Measurements from ENCODE around the gene CASP2. TPM values are rescaled to one million over a fixed set of nuclear protein-coding genes. Genes with fewer than 3 reads are reported as not detected.
A peak's percentile ranks its signal among the peaks of the same experiment; 100 is the strongest.
"Not testable (repeated sequence)": the region's sequence is repeated elsewhere in the genome, so short reads cannot be mapped to it uniquely, and the experiment has no call there.

Gene CASP2
- total RNA-seq, 6 experiments from 2014 or later = 22.4 to 29.6 (median 25.0) TPM

DNA sequence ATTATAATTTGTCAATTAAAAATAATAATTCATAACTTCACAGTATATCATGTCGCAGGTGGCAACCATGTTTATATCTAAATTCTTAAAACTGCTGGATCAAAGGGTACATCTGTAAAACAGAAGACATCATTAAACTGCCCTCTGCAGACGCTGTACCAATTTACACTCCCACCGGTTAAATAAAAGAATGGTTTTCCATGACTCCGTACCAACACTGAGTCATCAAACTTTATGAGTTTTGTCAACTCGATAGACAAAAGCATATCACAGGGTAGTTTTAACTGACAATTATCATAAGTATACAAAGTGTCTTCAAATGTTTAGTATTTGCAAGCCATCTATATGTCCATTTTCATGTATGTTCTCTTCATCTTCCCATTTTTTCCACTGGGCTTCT is 30.6 kb upstream of the CASP2 start:
- TF ChIP-seq, protein P1, sequence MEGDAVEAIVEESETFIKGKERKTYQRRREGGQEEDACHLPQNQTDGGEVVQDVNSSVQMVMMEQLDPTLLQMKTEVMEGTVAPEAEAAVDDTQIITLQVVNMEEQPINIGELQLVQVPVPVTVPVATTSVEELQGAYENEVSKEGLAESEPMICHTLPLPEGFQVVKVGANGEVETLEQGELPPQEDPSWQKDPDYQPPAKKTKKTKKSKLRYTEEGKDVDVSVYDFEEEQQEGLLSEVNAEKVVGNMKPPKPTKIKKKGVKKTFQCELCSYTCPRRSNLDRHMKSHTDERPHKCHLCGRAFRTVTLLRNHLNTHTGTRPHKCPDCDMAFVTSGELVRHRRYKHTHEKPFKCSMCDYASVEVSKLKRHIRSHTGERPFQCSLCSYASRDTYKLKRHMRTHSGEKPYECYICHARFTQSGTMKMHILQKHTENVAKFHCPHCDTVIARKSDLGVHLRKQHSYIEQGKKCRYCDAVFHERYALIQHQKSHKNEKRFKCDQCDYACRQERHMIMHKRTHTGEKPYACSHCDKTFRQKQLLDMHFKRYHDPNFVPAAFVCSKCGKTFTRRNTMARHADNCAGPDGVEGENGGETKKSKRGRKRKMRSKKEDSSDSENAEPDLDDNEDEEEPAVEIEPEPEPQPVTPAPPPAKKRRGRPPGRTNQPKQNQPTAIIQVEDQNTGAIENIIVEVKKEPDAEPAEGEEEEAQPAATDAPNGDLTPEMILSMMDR (IDR thresholded peaks at IDR 0.05) = no peak
- Mint-ChIP-seq H3K4me1 (ENCODE audit: low read depth) (peaks cover 14% of the 10 kb centered on the region), H3K27ac (no peak overlapping the region), H3K36me3 (ENCODE audit: low read depth) (no peaks in the 10 kb centered on the region), H3K27me3 (ENCODE audit: insufficient read depth) (peaks cover 17% of the 10 kb centered on the region), H3K9me3 (no peaks in the 10 kb centered on the region), H3K4me3 (no peak overlapping the region)
- no peak for DNase-seq

DNA sequence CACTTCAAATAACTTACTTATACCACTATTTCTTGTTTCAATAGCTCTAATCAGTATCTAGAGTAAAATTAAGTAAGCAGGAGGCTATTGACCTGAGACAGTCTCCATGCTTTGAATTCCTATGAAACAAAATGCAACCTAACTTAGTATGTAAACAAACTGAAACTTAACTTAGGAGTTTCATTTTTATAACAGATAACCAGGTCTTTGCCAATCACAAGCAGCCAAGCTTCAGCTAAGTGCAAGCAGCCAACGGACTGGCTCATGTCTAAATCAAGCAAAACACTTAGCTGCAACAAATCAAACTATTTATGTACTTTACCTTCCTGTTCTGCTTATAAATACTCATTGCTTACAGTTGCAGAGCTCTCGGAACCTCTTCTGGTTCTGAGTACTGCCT is 29.3 kb upstream of the CASP2 start:
- H3K36me3 Mint-ChIP-seq (ENCODE audit: low read depth) = no peaks in the 10 kb centered on the region; the same call in 1 of the 2 replicates
- TF ChIP-seq, protein P1 (IDR thresholded peaks at IDR 0.05) = no peak
- no peak overlapping the region for H3K4me3 Mint-ChIP-seq
- H3K27ac Mint-ChIP-seq = no peak overlapping the region
- peaks cover 17% of the 10 kb centered on the region for H3K4me1 Mint-ChIP-seq (ENCODE audit: low read depth)
- H3K9me3 Mint-ChIP-seq = no peaks in the 10 kb centered on the region
- H3K27me3 Mint-ChIP-seq (ENCODE audit: insufficient read depth) = peaks cover 12% of the 10 kb centered on the region
- no peak for DNase-seq

GRCh38 chr7:143259765-143260164 is 28.4 kb upstream of the CASP2 start:
- Mint-ChIP-seq H3K27me3 (ENCODE audit: insufficient read depth) (peaks cover 10% of the 10 kb centered on the region), H3K4me1 (ENCODE audit: low read depth) (peaks cover 26% of the 10 kb centered on the region), H3K27ac (no peak overlapping the region), H3K9me3 (no peaks in the 10 kb centered on the region), H3K36me3 (ENCODE audit: low read depth) (peaks cover 4% of the 10 kb centered on the region; the same call in 1 of the 2 replicates), H3K4me3 (no peak overlapping the region)
- DNase-seq = no peak
- TF ChIP-seq, protein P1 (IDR thresholded peaks at IDR 0.05) = no peak

DNA sequence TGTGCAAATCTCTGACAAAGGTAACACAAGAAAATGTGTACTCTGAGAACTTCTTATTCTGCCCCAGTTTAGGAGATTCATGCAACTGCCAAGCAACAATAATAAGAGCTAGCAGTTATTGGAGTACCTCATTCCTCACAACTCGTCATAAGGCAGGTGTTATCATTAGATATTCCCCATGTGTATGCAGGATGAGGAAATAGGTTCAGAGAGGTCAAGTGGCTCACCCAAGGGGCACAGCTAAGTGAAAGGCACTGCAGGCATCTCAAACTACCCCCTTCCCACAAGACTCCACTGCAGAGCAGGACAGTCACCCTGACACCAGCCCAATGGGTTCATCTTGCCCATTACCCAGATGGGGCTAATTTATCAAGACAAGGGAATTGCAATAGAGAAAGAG is 26.2 kb upstream of the CASP2 start:
- TF ChIP-seq, protein P1 (IDR thresholded peaks at IDR 0.05) = no peak
- DNase-seq = no peak
- H3K27ac Mint-ChIP-seq = no peak overlapping the region
- H3K4me1 Mint-ChIP-seq (ENCODE audit: low read depth) = peaks cover 27% of the 10 kb centered on the region
- peak overlapping the region; percentile 6; the same call in 1 of the 2 replicates for H3K4me3 Mint-ChIP-seq
- peaks cover 11% of the 10 kb centered on the region; the same call in 1 of the 2 replicates for H3K36me3 Mint-ChIP-seq (ENCODE audit: low read depth)
- peaks cover 2% of the 10 kb centered on the region; the same call in 1 of the 2 replicates for H3K27me3 Mint-ChIP-seq (ENCODE audit: insufficient read depth)
- no peaks in the 10 kb centered on the region for H3K9me3 Mint-ChIP-seq

DNA sequence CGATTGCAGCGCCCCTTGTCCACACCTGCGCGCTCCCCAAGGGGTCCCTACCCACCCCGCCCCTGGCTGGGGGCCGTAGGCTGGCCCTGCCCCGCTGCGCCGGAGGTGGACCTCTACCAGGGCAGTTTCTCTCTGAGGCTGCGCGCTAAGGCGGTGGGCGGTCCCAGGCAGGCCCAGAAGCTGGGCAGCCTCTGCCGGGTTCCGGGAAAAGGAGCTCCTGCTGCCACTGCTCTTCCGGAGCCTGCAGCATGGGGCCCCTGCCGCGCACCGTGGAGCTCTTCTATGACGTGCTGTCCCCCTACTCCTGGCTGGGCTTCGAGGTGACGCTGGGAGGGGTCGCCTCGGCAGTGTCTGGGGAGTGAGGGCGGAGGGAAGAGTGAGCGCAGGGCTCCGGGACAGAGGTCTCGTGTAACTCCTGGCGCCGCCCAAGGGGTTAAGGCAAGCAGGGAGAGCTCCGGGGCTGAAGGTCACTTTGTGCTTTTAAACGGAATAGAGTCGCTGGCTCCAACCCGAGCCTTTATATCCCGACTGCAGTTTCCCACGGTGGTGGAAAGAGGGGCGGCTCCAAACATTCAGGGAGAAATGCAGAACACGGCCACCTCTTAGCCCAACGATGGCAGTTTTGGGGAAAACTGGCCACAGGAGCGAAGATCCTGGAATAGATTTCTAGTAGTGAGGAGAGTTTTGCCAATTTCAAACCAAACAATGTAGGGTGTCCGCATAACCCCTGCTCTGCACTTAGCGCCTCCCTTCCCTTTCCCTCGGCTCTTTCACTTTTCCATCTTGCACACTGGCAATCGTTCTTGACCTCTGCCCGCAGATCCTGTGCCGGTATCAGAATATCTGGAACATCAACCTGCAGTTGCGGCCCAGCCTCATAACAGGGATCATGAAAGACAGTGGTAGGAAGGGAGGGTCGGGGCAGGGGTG is 24.6 kb upstream of the CASP2 start, which contains the start of gene GSTK1:
Gene GSTK1, plus strand, starts transcription at position 176 of the 930 bp plus-strand sequence. Its CDS starts 73 bp downstream, at position 249.
- Mint-ChIP-seq H3K27ac (peak within 1 kb of the TSS; percentile 78), H3K27me3 (ENCODE audit: insufficient read depth) (no peaks in the 10 kb centered on the region), H3K36me3 (ENCODE audit: low read depth) (peaks cover 11% of the 10 kb centered on the region; the same call in 1 of the 2 replicates), H3K9me3 (no peaks in the 10 kb centered on the region), H3K4me3 (peak within 1 kb of the TSS; percentile 98), H3K4me1 (ENCODE audit: low read depth) (peaks cover 27% of the 10 kb centered on the region)
- TF ChIP-seq, protein P1 (IDR thresholded peaks at IDR 0.05) = no peak
- DNase-seq = peak; percentile 52

GRCh38 chr7:143264196-143264568 is 24.0 kb upstream of the CASP2 start:
- H3K4me3 Mint-ChIP-seq = peak overlapping the region; percentile 98
- H3K4me1 Mint-ChIP-seq (ENCODE audit: low read depth) = peaks cover 21% of the 10 kb centered on the region
- not testable (repeated sequence) for DNase-seq; H3K27me3 Mint-ChIP-seq (ENCODE audit: insufficient read depth); H3K9me3 Mint-ChIP-seq
- peak overlapping the region; percentile 78; the same call in 1 of the 2 replicates for H3K27ac Mint-ChIP-seq
- peaks cover 11% of the 10 kb centered on the region; the same call in 1 of the 2 replicates for H3K36me3 Mint-ChIP-seq (ENCODE audit: low read depth)
